Neural cell (in vitro differentiated cells): ENCODE data around the gene RAE1. TPM values are rescaled to one million over a fixed set of nuclear protein-coding genes. Genes with fewer than 3 reads are reported as not detected.

Experiments
- H2AFZ ChIP-seq: fragments of 200-600, 300-800 bp; sonication (generic), shearing (Covaris generic); 2 replicates; pipeline ENCODE4 v1.6.0; 2014; ENCODE audit warnings: low read depth, mild to moderate bottlenecking, antibody characterized with exemption, low read length, moderate library complexity
- H3F3A ChIP-seq: fragments of 200-600 bp; shearing (Covaris generic); 2 replicates; pipeline ENCODE4 v1.6.1; 2016; ENCODE audit warnings: mild to moderate bottlenecking, moderate library complexity, mixed read lengths, antibody characterized with exemption, low read length; ENCODE audit not compliant: insufficient read depth, poor library complexity, severe bottlenecking
- H3K27ac ChIP-seq: fragments of 200-600, 300-800 bp; sonication (generic), shearing (Covaris generic); 2 replicates; pipeline ENCODE4 v1.5.1; 2014; ENCODE audit warnings: mild to moderate bottlenecking, low read length, moderate library complexity
- H3K27me3 ChIP-seq: fragments of 300-800, 200-600 bp; sonication (generic), shearing (Covaris generic); 2 replicates; pipeline ENCODE4 v1.6.0; 2014; ENCODE audit warnings: mild to moderate bottlenecking, low read depth, low read length, moderate library complexity; ENCODE audit not compliant: insufficient read depth
- H3K36me3 ChIP-seq: fragments of 300-800, 200-600 bp; sonication (generic), shearing (Covaris generic); 2 replicates; pipeline ENCODE4 v1.5.1; 2014; ENCODE audit warnings: mild to moderate bottlenecking, antibody characterized with exemption, low read length, moderate library complexity; ENCODE audit not compliant: insufficient read depth
- H3K4me2 ChIP-seq: fragments of 300-800, 200-600 bp; sonication (generic), shearing (Covaris generic); 2 replicates; pipeline ENCODE4 v1.6.0; 2014; ENCODE audit warnings: mild to moderate bottlenecking, low read length
- H3K4me3 ChIP-seq: fragments of 300-800, 200-600 bp; sonication (generic), shearing (Covaris generic); 2 replicates; pipeline ENCODE4 v1.5.1; 2014; ENCODE audit warnings: mild to moderate bottlenecking, low read length, moderate library complexity
- H3K79me2 ChIP-seq: fragments of 200-600 bp; shearing (Covaris generic); replicated peaks from 2 replicates; pipeline ENCODE4 v1.6.0; 2014; ENCODE audit warnings: mild to moderate bottlenecking, low read length, moderate library complexity; ENCODE audit not compliant: insufficient read depth
- H3K9ac ChIP-seq: fragments of 300-800, 200-600 bp; sonication (generic), shearing (Covaris generic); 2 replicates; pipeline ENCODE4 v1.6.1; 2016; ENCODE audit warnings: mild to moderate bottlenecking, low read length, mixed read lengths
- H3K9me2 ChIP-seq: fragments of 200-600 bp; shearing (Covaris generic); 2 replicates; pipeline ENCODE4 v1.6.1; 2016; ENCODE audit warnings: mild to moderate bottlenecking, low read length, mixed read lengths; ENCODE audit not compliant: insufficient read depth
- H3K9me3 ChIP-seq: fragments of 200-600, 300-800 bp; sonication (generic), shearing (Covaris generic); 2 replicates; pipeline ENCODE4 v1.6.1; 2016; ENCODE audit warnings: mild to moderate bottlenecking, mixed run types, low read length, moderate library complexity, mixed read lengths
- H4K20me1 ChIP-seq: fragments of 200-600 bp; shearing (Covaris generic); 2 replicates; pipeline ENCODE4 v1.6.1; 2016; ENCODE audit warnings: mild to moderate bottlenecking, mixed run types; ENCODE audit not compliant: insufficient read depth
- CTCF ChIP-seq: fragments of 450-650 bp; IDR thresholded peaks from 2 replicates; pipeline ENCODE4 v1.5.1; 2014; ENCODE audit warnings: antibody characterized with exemption, mild to moderate bottlenecking, moderate library complexity; ENCODE audit not compliant: poor library complexity, severe bottlenecking
- EP300 ChIP-seq: fragments of 450-650 bp; conservative IDR thresholded peaks from 2 replicates; pipeline ENCODE4 v1.6.1; 2014; ENCODE audit warnings: antibody characterized with exemption, mild to moderate bottlenecking, moderate library complexity; ENCODE audit not compliant: poor library complexity, severe bottlenecking
- EZH2 ChIP-seq: fragments of 200-600, 300-800 bp; shearing (Covaris generic), sonication (generic); IDR thresholded peaks from 2 replicates; pipeline ENCODE4 v1.6.1; 2014; ENCODE audit warnings: antibody characterized with exemption, low read length, borderline replicate concordance, mild to moderate bottlenecking; ENCODE audit not compliant: insufficient read depth, poor library complexity, severe bottlenecking
- MXI1 ChIP-seq: fragments of 450-650 bp; conservative IDR thresholded peaks from 2 replicates; pipeline ENCODE4 v1.6.1; 2014; ENCODE audit warnings: antibody characterized with exemption, mild to moderate bottlenecking; ENCODE audit not compliant: poor library complexity, severe bottlenecking
- POLR2AphosphoS5 ChIP-seq: IDR thresholded peaks from 2 replicates; pipeline ENCODE4 v1.6.1; 2012
- RAD21 ChIP-seq: fragments of 450-650 bp; conservative IDR thresholded peaks from 2 replicates; pipeline ENCODE4 v1.6.1; 2014; ENCODE audit warnings: antibody characterized with exemption, mild to moderate bottlenecking, moderate library complexity
- REST ChIP-seq: IDR thresholded peaks from 2 replicates; pipeline ENCODE4 v1.6.1; 2012; ENCODE audit warnings: borderline replicate concordance
- SMC3 ChIP-seq: fragments of 450-650 bp; conservative IDR thresholded peaks from 2 replicates; pipeline ENCODE4 v1.6.1; 2014; ENCODE audit warnings: antibody characterized with exemption, mild to moderate bottlenecking, moderate library complexity; ENCODE audit not compliant: poor library complexity
- TAF1 ChIP-seq: IDR thresholded peaks from 2 replicates; pipeline ENCODE4 v1.6.1; 2012; ENCODE audit warnings: low read depth
- polyA plus RNA-seq: library from polyadenylated mRNA; depleted of rRNA; stranded (reverse); fragments of >200 nt; gene quantifications from 2 replicates; pipeline ENCODE4 v1.2.3, GENCODE V29; 2014

Gene RAE1
- polyA plus RNA-seq, 1 donor from 2014 or later, result 134 TPM

GRCh38 chr20:57384486-57384885 lies 33.4 kb downstream of the RAE1 start:
- H4K20me1 ChIP-seq, result no peaks in the 10 kb centered on the region
- H3K4me3 ChIP-seq, result no peak overlapping the region
- no peak overlapping the region for H3K27ac ChIP-seq
- H3K36me3 ChIP-seq, result no peaks in the 10 kb centered on the region
- H3K9me3 ChIP-seq, result no peaks in the 10 kb centered on the region
- H2AFZ ChIP-seq, result no peak overlapping the region
- TF ChIP-seq POLR2AphosphoS5, result no peak
- TF ChIP-seq TAF1, result no peak
- no peak for TF ChIP-seq EP300
- TF ChIP-seq REST, result no peak
- no peak for TF ChIP-seq CTCF
- no peak for TF ChIP-seq RAD21
- no peak for TF ChIP-seq SMC3
- TF ChIP-seq EZH2, result no peak
- no peak for TF ChIP-seq MXI1
- H3F3A ChIP-seq, result no peaks in the 10 kb centered on the region
- no peak overlapping the region for H3K9ac ChIP-seq
- no peak overlapping the region for H3K4me2 ChIP-seq
- no peaks in the 10 kb centered on the region for H3K9me2 ChIP-seq
- H3K79me2 ChIP-seq, result no peaks in the 10 kb centered on the region
- peaks cover under 1% of the 10 kb centered on the region for H3K27me3 ChIP-seq

GRCh38 chr20:57384953-57385761 lies 34.1 kb downstream of the RAE1 start:
- TF ChIP-seq SMC3 (no peak), POLR2AphosphoS5 (no peak), TAF1 (no peak), RAD21 (no peak), REST (no peak), CTCF (no peak), MXI1 (no peak), EZH2 (no peak), EP300 (no peak)
- Histone ChIP-seq H3K9me2 (no peaks in the 10 kb centered on the region), H3K27ac (no peak overlapping the region), H3K4me3 (no peak overlapping the region), H3K27me3 (peaks cover 3% of the 10 kb centered on the region), H3K36me3 (no peaks in the 10 kb centered on the region), H3K4me2 (no peak overlapping the region), H3F3A (no peaks in the 10 kb centered on the region), H3K9me3 (no peaks in the 10 kb centered on the region), H4K20me1 (no peaks in the 10 kb centered on the region), H3K9ac (no peak overlapping the region), H2AFZ (no peak overlapping the region), H3K79me2 (no peaks in the 10 kb centered on the region)
